ENCODE data around the gene PARP3. TPM values are rescaled to one million over a fixed set of nuclear protein-coding genes. Genes with fewer than 3 reads are reported as not detected.

PARP3 gene
- polyA plus RNA-seq, 1 experiment, result 33.0 TPM

GRCh38 chr3:51975852-51976549 lies 33.8 kb downstream of the PARP3 start:
- Histone ChIP-seq H3K27me3 (ENCODE audit: control insufficient read depth, insufficient read depth, low read length) (no peaks in the 10 kb centered on the region), H3K36me3 (ENCODE audit: control insufficient read depth, insufficient read depth, low read length) (peaks cover 3% of the 10 kb centered on the region; the same call in 1 of the 2 replicates), H3K4me3 (ENCODE audit: low read depth, low read length) (peak overlapping the region; percentile 52)
- DNase-seq (ENCODE audit: low read depth), result no peak
- ChIA-PET POLR2A (interaction anchor here (0.6 kb wide), 1 partner anchor 9 kb away, joined by 19 read pairs; no protein-coding TSS in a partner anchor), CTCF (interaction anchor here (3.1 to 4.3 kb wide), 4 partner anchors 13 to 34 kb away, joined by 17 to 53 read pairs (median 34); partner anchors contain the start of genes PARP3 and RRP9)
- TF ChIP-seq, protein P1, sequence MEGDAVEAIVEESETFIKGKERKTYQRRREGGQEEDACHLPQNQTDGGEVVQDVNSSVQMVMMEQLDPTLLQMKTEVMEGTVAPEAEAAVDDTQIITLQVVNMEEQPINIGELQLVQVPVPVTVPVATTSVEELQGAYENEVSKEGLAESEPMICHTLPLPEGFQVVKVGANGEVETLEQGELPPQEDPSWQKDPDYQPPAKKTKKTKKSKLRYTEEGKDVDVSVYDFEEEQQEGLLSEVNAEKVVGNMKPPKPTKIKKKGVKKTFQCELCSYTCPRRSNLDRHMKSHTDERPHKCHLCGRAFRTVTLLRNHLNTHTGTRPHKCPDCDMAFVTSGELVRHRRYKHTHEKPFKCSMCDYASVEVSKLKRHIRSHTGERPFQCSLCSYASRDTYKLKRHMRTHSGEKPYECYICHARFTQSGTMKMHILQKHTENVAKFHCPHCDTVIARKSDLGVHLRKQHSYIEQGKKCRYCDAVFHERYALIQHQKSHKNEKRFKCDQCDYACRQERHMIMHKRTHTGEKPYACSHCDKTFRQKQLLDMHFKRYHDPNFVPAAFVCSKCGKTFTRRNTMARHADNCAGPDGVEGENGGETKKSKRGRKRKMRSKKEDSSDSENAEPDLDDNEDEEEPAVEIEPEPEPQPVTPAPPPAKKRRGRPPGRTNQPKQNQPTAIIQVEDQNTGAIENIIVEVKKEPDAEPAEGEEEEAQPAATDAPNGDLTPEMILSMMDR (IDR thresholded peaks at IDR 0.05; ENCODE audit: insufficient read depth, low read depth, low read length), result peak; percentile 38

GRCh38 chr3:51977446-51978142 lies 35.4 kb downstream of the PARP3 start:
- Histone ChIP-seq H3K27me3 (ENCODE audit: control insufficient read depth, insufficient read depth, low read length) (no peaks in the 10 kb centered on the region), H3K36me3 (ENCODE audit: control insufficient read depth, insufficient read depth, low read length) (peaks cover 3% of the 10 kb centered on the region; the same call in 1 of the 2 replicates), H3K4me3 (ENCODE audit: low read depth, low read length) (no peak overlapping the region)
- CTCF ChIA-PET, result interaction anchor here (4.3 kb wide), 1 partner anchor 35 kb away, joined by 17 read pairs; the partner anchor contains the start of genes PARP3 and RRP9
- POLR2A ChIA-PET, result no interaction called here
- no peak for DNase-seq (ENCODE audit: low read depth)
- TF ChIP-seq, protein P1 (IDR thresholded peaks at IDR 0.05; ENCODE audit: insufficient read depth, low read depth, low read length), result no peak

GRCh38 chr3:51978143-51978502 lies 36.0 kb downstream of the PARP3 start:
- TF ChIP-seq, protein P1 (IDR thresholded peaks at IDR 0.05; ENCODE audit: insufficient read depth, low read depth, low read length), result no peak
- ChIA-PET POLR2A (no interaction called here), CTCF (interaction anchor here (4.3 kb wide), 1 partner anchor 36 kb away, joined by 17 read pairs; the partner anchor contains the start of genes PARP3 and RRP9)
- no peak for DNase-seq (ENCODE audit: low read depth)
- H3K4me3 ChIP-seq (ENCODE audit: low read depth, low read length), result no peak overlapping the region
- H3K36me3 ChIP-seq (ENCODE audit: control insufficient read depth, insufficient read depth, low read length), result peaks cover 3% of the 10 kb centered on the region; the same call in 1 of the 2 replicates
- no peaks in the 10 kb centered on the region for H3K27me3 ChIP-seq (ENCODE audit: control insufficient read depth, insufficient read depth, low read length)

DNA sequence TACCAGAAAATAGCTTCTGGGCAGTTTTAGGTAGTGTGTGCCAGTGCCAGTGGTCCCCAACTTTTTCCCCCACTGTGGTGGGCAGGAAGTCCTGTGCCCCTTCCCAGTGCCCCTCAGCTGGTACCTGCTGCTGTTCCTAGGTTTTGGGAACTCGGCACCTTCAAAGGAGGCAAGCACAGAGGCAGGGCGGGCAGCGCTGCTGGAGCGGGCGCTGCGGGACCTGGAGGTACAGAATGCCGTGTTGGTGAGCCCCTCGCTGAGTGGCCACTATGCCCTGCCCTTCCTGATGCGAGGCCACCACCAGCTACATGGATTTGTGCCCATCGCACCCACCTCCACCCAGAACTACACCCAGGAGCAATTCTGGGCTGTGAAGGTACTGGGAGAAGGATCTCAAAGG lies 38.1 kb downstream of the PARP3 start:
- Histone ChIP-seq H3K4me3 (ENCODE audit: low read depth, low read length) (no peak overlapping the region), H3K27me3 (ENCODE audit: control insufficient read depth, insufficient read depth, low read length) (no peaks in the 10 kb centered on the region), H3K36me3 (ENCODE audit: control insufficient read depth, insufficient read depth, low read length) (peaks cover 3% of the 10 kb centered on the region; the same call in 1 of the 2 replicates)
- DNase-seq (ENCODE audit: low read depth), result no peak
- ChIA-PET POLR2A (no interaction called here), CTCF (interaction anchor here (4.3 kb wide), 1 partner anchor 38 kb away, joined by 17 read pairs; the partner anchor contains the start of genes PARP3 and RRP9)
- TF ChIP-seq, protein P1 (IDR thresholded peaks at IDR 0.05; ENCODE audit: insufficient read depth, low read depth, low read length), result no peak

DNA sequence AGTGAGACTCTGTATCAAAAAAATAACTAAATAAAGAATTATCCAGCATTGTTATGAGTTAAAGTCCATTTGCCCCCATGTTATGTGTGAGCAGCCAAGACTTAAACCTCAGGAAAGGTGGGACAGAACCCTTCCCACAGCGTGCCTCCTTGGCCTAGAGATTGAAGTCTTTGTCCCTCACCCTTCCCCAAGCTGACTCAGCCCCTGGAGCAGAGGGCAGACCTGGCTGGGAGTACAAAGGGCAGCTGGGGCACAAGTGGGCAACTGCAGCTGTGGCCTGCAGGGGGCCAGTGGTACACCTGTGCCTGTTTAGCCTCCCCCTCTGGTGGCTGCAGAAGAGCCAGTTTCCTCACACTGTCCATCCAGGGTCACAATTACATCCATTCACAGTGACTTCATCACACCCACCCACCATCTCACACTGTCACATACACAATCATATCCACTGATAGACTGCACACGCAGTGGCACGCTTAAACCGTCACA lies 40.2 kb downstream of the PARP3 start:
- Histone ChIP-seq H3K36me3 (ENCODE audit: control insufficient read depth, insufficient read depth, low read length) (peaks cover 3% of the 10 kb centered on the region; the same call in 1 of the 2 replicates), H3K4me3 (ENCODE audit: low read depth, low read length) (peak overlapping the region; percentile 54), H3K27me3 (ENCODE audit: control insufficient read depth, insufficient read depth, low read length) (no peaks in the 10 kb centered on the region)
- no peak for DNase-seq (ENCODE audit: low read depth)
- ChIA-PET CTCF (interaction anchor here (0.6 to 4.5 kb wide), 10 partner anchors 8 to 430 kb away, joined by 3 to 42 read pairs (median 6); partner anchors contain the start of genes ABHD14A, ABHD14B, PARP3 and RPL29), POLR2A (interaction anchor here (0.8 kb wide), 1 partner anchor 41 kb away, joined by 3 read pairs; the partner anchor contains the start of gene RRP9)
- TF ChIP-seq, protein P1 (IDR thresholded peaks at IDR 0.05; ENCODE audit: insufficient read depth, low read depth, low read length), result peak; percentile 59

Data from BJ (cell line).